Ovary (tissue), 9 donors: ENCODE measurements around the gene CD164L2. TPM values are rescaled to one million over a fixed set of nuclear protein-coding genes. Genes with fewer than 3 reads are reported as not detected.

Source experiments
- DNase-seq, 5 donors: peaks; one replicate each; pipeline ENCODE4 v3.0.0-alpha.2; 2019 to 2020
- H3K27ac ChIP-seq, 2 donors: fragments of 200-600 bp; one replicate each; pipeline versions ENCODE4 v1.5.1 to v1.8.0; 2019 to 2022
- H3K27me3 ChIP-seq: fragments of 200-600 bp; one replicate; pipeline ENCODE4 v1.8.0; 2022
- H3K36me3 ChIP-seq: fragments of 200-600 bp; sonication (generic); one replicate; pipeline ENCODE4 v1.5.1; 2019
- H3K4me1 ChIP-seq: one replicate; pipeline ENCODE4 v1.8.1; 2013; ENCODE audit warnings: mild to moderate bottlenecking, moderate library complexity; ENCODE audit not compliant: insufficient read depth
- H3K4me3 ChIP-seq: fragments of 200-600 bp; sonication (generic); one replicate; pipeline ENCODE4 v1.5.1; 2017
- H3K9me3 ChIP-seq, 2 donors: fragments of 200-600 bp in 1 of 2; sonication (generic) in 1 of 2; one replicate each; pipeline versions ENCODE4 v1.5.1 to v1.8.1; 2013 to 2019; ENCODE audit warnings: mild to moderate bottlenecking in 1 of 2, moderate library complexity in 1 of 2
- EP300 ChIP-seq: sonication (generic); formaldehyde crosslinking; IDR thresholded peaks from one replicate; pipeline ENCODE4 v1.6.1; 2017; ENCODE audit warnings: antibody characterized with exemption
- POLR2A ChIP-seq: fragments of 450-650 bp; IDR thresholded peaks from one replicate; pipeline ENCODE4 v1.6.1; 2017; ENCODE audit warnings: antibody characterized with exemption, mild to moderate bottlenecking, moderate library complexity
- WGBS, 3 donors: extraction: QIAGEN DNeasy Blood & Tissue Kit in 1 of 3; methylation state at CpG; one replicate each; pipeline versions ENCODE4 v1.1.5 to v1.1.7; 2013 to 2017; 5-methylcytosine and 5-hydroxymethylcytosine counted together
- intact Hi-C, 4 donors: fragments of 100-400 bp; cut with DNase I; formaldehyde crosslinking; loops; one replicate each; pipeline versions ENCODE4 v1.11.0 to v1.15.1; 2022 to 2023
- polyA plus RNA-seq, 2 donors: library from polyadenylated mRNA; stranded (reverse); fragments of 200-250 nt in 1 of 2; fragments of 350-450 nt in 1 of 2; fragmentation: Illumina TruSeq in 1 of 2; extraction: RNeasy Lipid Tissue Mini Kit (QIAGEN cat#74804) in 1 of 2; gene quantifications; one replicate each; pipeline ENCODE4 v1.2.3, GENCODE V29; 2013 to 2014
- total RNA-seq, 7 donors: library from RNA; depleted of rRNA in 2 of 7; stranded (reverse); fragments of >200 nt in 2 of 7; fragmentation: NEBNext Ultra II Directional in 3 of 7; extraction: Animal tissue kit (Norgen Biotek cat#: 25700) in 3 of 7; gene quantifications; one replicate each; pipeline versions ENCODE4 v1.1.0 to v1.2.4, GENCODE V29; 2016 to 2023
- TF ChIP-seq, protein P1 (sequence below), 3 donors: fragments of 450-650 bp in 2 of 3; fragments of 200-600 bp in 1 of 3; IDR thresholded peaks; one replicate each; pipeline versions ENCODE4 v1.5.1 to v1.8.0; 2016 to 2022; ENCODE audit warnings: antibody characterized with exemption in 3 of 3, mild to moderate bottlenecking in 1 of 3
- donor health status: DM: no; HTN: no; CAD: no; lungs with moderate emphysema.
- donor health status: DM: no; HTN: no; CAD: no.
- donor health status: Bipolar disorder and iron deficiency.
- donor health status: DM: yes; HTN: yes; CAD: no.
- donor health status: DM: no; HTN: no; CAD: no.
- donor health status: DM: yes; HTN: yes; CAD: no.

CD164L2 gene
- total and polyA plus RNA-seq, 9 donors, result 0.06 to 15.5 (median 0.86) TPM; not detected in 3

DNA sequence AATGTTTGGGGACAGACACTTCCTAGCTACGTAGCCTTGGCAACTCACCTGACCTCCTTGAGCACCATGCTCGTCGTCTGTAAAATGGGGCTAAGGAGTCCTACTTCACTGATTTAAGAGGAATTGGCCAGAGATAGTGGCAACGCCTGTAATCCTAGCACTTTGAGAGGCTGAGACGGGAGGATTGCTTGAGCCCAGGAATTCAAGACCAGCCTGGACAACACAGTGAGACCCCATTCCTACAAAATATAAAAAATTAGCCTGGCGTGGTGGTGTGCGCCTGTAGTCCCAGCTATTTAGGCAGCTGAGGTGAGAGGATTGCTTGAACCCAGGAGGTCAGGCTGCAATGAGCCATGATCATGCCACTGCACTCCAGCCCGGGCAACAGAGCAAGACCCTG is 36.8 kb downstream of the CD164L2 start:
- WGBS, 3 donors, result 86 to 89% (median 88%) methylated on average over 8 of the region's 8 CpGs
- no peaks in the 10 kb centered on the region for H3K27me3 ChIP-seq
- no peaks in the 10 kb centered on the region for H3K36me3 ChIP-seq
- TF ChIP-seq POLR2A, result no peak
- TF ChIP-seq, protein P1, sequence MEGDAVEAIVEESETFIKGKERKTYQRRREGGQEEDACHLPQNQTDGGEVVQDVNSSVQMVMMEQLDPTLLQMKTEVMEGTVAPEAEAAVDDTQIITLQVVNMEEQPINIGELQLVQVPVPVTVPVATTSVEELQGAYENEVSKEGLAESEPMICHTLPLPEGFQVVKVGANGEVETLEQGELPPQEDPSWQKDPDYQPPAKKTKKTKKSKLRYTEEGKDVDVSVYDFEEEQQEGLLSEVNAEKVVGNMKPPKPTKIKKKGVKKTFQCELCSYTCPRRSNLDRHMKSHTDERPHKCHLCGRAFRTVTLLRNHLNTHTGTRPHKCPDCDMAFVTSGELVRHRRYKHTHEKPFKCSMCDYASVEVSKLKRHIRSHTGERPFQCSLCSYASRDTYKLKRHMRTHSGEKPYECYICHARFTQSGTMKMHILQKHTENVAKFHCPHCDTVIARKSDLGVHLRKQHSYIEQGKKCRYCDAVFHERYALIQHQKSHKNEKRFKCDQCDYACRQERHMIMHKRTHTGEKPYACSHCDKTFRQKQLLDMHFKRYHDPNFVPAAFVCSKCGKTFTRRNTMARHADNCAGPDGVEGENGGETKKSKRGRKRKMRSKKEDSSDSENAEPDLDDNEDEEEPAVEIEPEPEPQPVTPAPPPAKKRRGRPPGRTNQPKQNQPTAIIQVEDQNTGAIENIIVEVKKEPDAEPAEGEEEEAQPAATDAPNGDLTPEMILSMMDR (IDR thresholded peaks at IDR 0.05), result no peak
- no peak for TF ChIP-seq EP300
- DNase-seq, result no peak
- H3K4me3 ChIP-seq, result no peak overlapping the region
- intact Hi-C loops, result no loop called here
- no peaks in the 10 kb centered on the region for H3K9me3 ChIP-seq
- no peak overlapping the region for H3K27ac ChIP-seq
- H3K4me1 ChIP-seq, result peaks cover 8% of the 10 kb centered on the region

DNA sequence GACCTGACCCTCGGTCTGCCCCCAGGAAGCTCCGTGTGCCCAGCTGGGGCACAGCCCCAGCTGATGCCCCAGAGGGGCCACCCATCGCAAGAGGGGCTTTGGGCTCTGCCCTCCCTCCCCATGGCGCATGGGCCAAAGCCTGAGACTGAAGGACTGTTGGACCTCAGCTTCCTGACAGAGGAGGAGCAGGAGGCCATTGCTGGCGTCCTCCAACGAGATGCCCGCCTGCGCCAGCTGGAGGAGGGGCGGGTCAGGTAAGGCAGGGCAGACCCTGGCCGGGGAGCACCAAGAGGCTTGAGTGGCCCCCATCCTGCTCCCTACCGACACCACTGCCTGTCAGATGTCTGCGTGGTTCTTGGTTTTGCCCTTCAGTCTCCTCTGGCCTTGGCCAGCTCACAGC is 37.9 kb downstream of the CD164L2 start:
- Histone ChIP-seq H3K4me1 (peaks cover 6% of the 10 kb centered on the region), H3K36me3 (no peaks in the 10 kb centered on the region), H3K27ac (no peak overlapping the region), H3K4me3 (no peak overlapping the region), H3K9me3 (no peaks in the 10 kb centered on the region), H3K27me3 (no peaks in the 10 kb centered on the region)
- TF ChIP-seq, protein P1 (IDR thresholded peaks at IDR 0.05), result no peak
- no peak for TF ChIP-seq EP300
- TF ChIP-seq POLR2A, result no peak
- 87% methylated on average over 12 of the region's 12 CpGs for WGBS, 3 donors
- intact Hi-C loops, result no loop called here
- no peak for DNase-seq

DNA sequence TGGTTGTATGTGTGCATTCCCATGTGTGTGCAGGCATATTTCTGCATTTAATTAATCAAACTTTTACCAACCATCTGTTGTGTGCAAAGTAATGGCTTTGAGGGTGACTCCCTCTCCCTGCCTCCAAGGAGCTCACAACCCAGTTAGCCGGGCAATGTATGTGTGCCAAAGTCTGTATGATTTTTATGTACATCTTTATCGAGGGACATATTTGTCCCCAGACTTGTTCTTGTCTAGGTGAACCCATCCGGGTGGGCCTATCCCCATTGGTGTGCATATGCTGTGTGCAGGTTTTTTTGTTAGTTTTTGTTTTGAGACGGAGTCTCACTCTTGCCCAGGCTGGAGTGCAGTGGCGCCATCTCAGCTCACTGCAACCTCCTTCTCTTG is 39.5 kb downstream of the CD164L2 start:
- no peaks in the 10 kb centered on the region for H3K4me1 ChIP-seq
- intact Hi-C loops, result no loop called here
- H3K4me3 ChIP-seq, result no peak overlapping the region
- 65 to 70% (median 68%) methylated on average over 5 of the region's 5 CpGs for WGBS, 3 donors
- no peak for DNase-seq
- no peaks in the 10 kb centered on the region for H3K36me3 ChIP-seq
- no peaks in the 10 kb centered on the region for H3K27me3 ChIP-seq
- TF ChIP-seq, protein P1 (IDR thresholded peaks at IDR 0.05), result no peak
- TF ChIP-seq POLR2A (no peak), EP300 (no peak)
- H3K27ac ChIP-seq, result no peak overlapping the region
- no peaks in the 10 kb centered on the region for H3K9me3 ChIP-seq

DNA sequence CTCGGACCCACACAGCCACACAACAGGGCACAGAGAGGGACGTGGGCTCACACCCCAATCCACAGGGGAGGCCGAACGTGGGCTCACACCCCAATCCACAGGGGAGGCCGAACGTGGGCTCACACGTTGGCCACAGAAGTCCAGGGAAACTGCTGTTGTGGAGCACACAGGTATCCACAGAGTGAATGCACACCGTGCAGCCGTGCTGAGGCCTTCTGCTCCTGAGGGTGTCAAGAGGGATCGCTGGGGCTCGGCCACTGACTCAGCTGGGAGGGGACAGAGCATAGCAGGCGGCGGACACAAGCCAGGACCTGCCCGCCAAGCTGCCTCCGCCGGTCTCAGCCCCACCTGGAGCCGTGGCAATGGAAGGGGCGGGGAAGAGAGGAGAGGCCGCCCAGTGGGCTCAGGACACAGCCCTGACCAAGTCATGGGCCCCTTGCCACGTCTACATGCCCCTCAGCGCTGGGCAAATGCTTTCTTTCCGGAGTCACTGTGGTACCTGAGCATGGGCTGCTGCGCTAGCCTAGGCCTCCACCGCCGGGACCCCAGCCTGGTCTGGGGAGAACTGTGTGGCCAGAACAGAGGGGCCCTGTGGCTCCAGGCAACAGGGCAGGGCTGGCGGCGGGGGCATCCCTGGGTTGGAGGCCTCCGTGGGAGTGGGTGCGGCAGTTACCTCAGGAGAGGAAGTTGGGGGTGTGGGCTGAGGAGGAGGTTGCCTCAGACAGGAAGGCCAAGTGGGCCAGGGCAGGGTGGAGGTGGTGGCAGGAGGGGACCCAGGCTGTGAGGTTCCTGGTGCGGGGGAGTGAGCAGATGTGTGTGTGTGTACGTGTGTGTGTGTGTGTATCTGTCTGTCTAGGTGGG is 40.1 kb downstream of the CD164L2 start:
- H3K27me3 ChIP-seq, result no peaks in the 10 kb centered on the region
- 66 to 74% (median 70%) methylated on average over 30 to 31 of the region's 31 CpGs for WGBS, 3 donors
- H3K4me1 ChIP-seq, result no peaks in the 10 kb centered on the region
- no peaks in the 10 kb centered on the region for H3K9me3 ChIP-seq
- TF ChIP-seq, protein P1 (IDR thresholded peaks at IDR 0.05), result no peak
- TF ChIP-seq EP300 (no peak), POLR2A (no peak)
- DNase-seq, result no peak
- H3K27ac ChIP-seq, result no peak overlapping the region
- no peak overlapping the region for H3K4me3 ChIP-seq
- intact Hi-C loops, result no loop called here
- no peaks in the 10 kb centered on the region for H3K36me3 ChIP-seq
